Gastroesophageal sphincter (tissue), 4 donors: ENCODE results near the gene INPP5A. TPM values are rescaled to one million over a fixed set of nuclear protein-coding genes. Genes with fewer than 3 reads are reported as not detected.

ENCODE experiments used
- ATAC-seq: fragments of 150-250 bp; one replicate; pipeline ENCODE4 v1.9.1; 2016; ENCODE audit warnings: mild to moderate bottlenecking, moderate library complexity
- H3K27ac ChIP-seq, 4 donors: fragments of 200-600 bp; sonication (generic) in 3 of 4; 1 replicate in 3 of 4; 2 replicates in 1 of 4; pipeline ENCODE4 v1.5.1; 2016 to 2019
- H3K27me3 ChIP-seq: fragments of 200-600 bp; sonication (generic); one replicate; pipeline ENCODE4 v1.5.1; 2019
- H3K36me3 ChIP-seq, 2 donors: fragments of 200-600 bp; sonication (generic); one replicate each; pipeline ENCODE4 v1.5.1; 2019; ENCODE audit warnings: control low read depth in 1 of 2
- H3K4me1 ChIP-seq, 3 donors: fragments of 200-600 bp; sonication (generic); 1 replicate in 2 of 3; 2 replicates in 1 of 3; pipeline ENCODE4 v1.5.1; 2016 to 2019; ENCODE audit warnings: control low read depth in 2 of 3
- H3K4me3 ChIP-seq, 2 donors: fragments of 200-600 bp; sonication (generic); one replicate each; pipeline ENCODE4 v1.5.1; 2019; ENCODE audit warnings: mild to moderate bottlenecking in 1 of 2, moderate library complexity in 1 of 2
- H3K9me3 ChIP-seq, 3 donors: fragments of 200-600 bp; sonication (generic); one replicate each; pipeline ENCODE4 v1.5.1; 2017 to 2019; ENCODE audit warnings: control low read depth in 2 of 3
- EP300 ChIP-seq: sonication (generic); formaldehyde crosslinking; IDR thresholded peaks from one replicate; pipeline ENCODE4 v1.6.1; 2017; ENCODE audit warnings: antibody characterized with exemption, mild to moderate bottlenecking
- POLR2A ChIP-seq, 2 donors: fragments of 450-650 bp; IDR thresholded peaks; one replicate each; pipeline ENCODE4 v1.6.1; 2017; ENCODE audit warnings: antibody characterized with exemption in 2 of 2, mild to moderate bottlenecking in 2 of 2, moderate library complexity in 1 of 2
- POLR2AphosphoS5 ChIP-seq: sonication (generic); formaldehyde crosslinking; IDR thresholded peaks from one replicate; pipeline ENCODE4 v1.6.1; 2017; ENCODE audit warnings: antibody characterized with exemption
- WGBS, 2 donors: methylation state at CpG; one replicate each; pipeline ENCODE4 v1.1.5; 2018; ENCODE audit warnings: low coverage in 1 of 2; 5-methylcytosine and 5-hydroxymethylcytosine counted together
- total RNA-seq, 4 donors: library from RNA; depleted of rRNA; stranded (reverse); fragments of >200 nt; gene quantifications; one replicate each; pipeline ENCODE4 v1.1.0, GENCODE V29; 2016
- TF ChIP-seq, protein P1 (sequence below), 4 experiments: fragments of 200-600 bp in 2 of 4; fragments of 450-650 bp in 2 of 4; sonication (generic) in 1 of 4; IDR thresholded peaks; one replicate each; pipeline ENCODE4 v1.5.1; 2017 to 2019; ENCODE audit warnings: antibody characterized with exemption in 4 of 4, mild to moderate bottlenecking in 2 of 4, moderate library complexity in 2 of 4

Gene INPP5A
- total RNA-seq, 4 donors from 2014 or later, result 111 to 288 (median 215) TPM

DNA sequence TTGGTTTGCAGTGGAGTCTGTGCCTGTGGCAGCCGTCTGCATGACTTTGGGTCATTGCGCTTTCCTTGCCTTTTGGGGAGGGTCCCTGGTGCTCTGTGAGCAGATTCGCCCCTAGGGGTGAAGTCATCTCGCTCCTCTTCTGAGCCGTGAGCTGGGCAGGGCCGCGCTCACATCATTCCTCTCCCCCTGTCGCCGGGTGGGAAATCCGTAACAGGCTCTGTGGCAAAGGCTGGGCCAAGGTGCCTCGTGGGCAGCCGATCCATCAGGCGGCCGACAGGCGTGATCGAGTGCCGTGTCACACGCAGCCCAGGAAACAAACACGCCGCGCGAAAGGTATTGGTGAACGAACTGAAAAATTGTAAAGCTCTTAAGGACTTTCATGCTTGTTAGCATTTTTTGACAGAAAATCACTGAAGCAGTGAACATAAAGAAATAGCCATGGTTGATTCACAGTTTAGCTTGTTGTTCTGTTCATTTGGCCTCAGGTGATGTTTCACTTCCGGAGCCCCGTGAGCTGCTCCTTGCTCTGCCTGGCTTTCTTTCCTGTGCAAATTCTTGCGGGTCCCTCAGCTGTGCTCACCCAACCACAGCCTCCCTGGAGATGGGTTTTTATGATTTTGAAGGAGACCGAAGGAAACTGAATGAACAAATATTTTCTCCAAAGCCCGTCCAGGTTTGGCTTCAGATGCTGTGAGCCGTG, 126.2 kb downstream of the INPP5A start:
- Histone ChIP-seq H3K36me3 (peaks cover 0 to 32% of the 10 kb centered on the region in 2 donors), H3K27ac (no peak overlapping the region), H3K9me3 (no peaks in the 10 kb centered on the region), H3K4me3 (no peak overlapping the region), H3K27me3 (no peaks in the 10 kb centered on the region), H3K4me1 (peaks cover 0 to 54% (median 0%) of the 10 kb centered on the region in 3 donors)
- 89 to 95% methylated on average over 8 to 11 of the region's 29 CpGs for WGBS, 2 donors
- ATAC-seq, result no peak
- TF ChIP-seq EP300 (no peak), POLR2AphosphoS5 (no peak), POLR2A (IDR thresholded peaks at IDR 0.05) (no peak)
- TF ChIP-seq, protein P1, sequence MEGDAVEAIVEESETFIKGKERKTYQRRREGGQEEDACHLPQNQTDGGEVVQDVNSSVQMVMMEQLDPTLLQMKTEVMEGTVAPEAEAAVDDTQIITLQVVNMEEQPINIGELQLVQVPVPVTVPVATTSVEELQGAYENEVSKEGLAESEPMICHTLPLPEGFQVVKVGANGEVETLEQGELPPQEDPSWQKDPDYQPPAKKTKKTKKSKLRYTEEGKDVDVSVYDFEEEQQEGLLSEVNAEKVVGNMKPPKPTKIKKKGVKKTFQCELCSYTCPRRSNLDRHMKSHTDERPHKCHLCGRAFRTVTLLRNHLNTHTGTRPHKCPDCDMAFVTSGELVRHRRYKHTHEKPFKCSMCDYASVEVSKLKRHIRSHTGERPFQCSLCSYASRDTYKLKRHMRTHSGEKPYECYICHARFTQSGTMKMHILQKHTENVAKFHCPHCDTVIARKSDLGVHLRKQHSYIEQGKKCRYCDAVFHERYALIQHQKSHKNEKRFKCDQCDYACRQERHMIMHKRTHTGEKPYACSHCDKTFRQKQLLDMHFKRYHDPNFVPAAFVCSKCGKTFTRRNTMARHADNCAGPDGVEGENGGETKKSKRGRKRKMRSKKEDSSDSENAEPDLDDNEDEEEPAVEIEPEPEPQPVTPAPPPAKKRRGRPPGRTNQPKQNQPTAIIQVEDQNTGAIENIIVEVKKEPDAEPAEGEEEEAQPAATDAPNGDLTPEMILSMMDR (IDR thresholded peaks at IDR 0.05), result no peak

GRCh38 chr10:132664407-132664806, 126.8 kb downstream of the INPP5A start:
- WGBS, 2 donors, result 60 to 92% methylated on average over 2 to 4 of the region's 6 CpGs
- Histone ChIP-seq H3K36me3 (peaks cover 0 to 26% of the 10 kb centered on the region in 2 donors), H3K9me3 (no peaks in the 10 kb centered on the region), H3K27me3 (no peaks in the 10 kb centered on the region), H3K4me3 (no peak overlapping the region), H3K4me1 (peaks cover 0 to 51% (median 0%) of the 10 kb centered on the region in 3 donors), H3K27ac (no peak overlapping the region)
- TF ChIP-seq, protein P1 (IDR thresholded peaks at IDR 0.05), result no peak
- TF ChIP-seq EP300 (no peak), POLR2A (IDR thresholded peaks at IDR 0.05) (no peak), POLR2AphosphoS5 (no peak)
- ATAC-seq, result no peak

GRCh38 chr10:132664883-132665282, 127.3 kb downstream of the INPP5A start:
- no peak overlapping the region for H3K27ac ChIP-seq
- no peaks in the 10 kb centered on the region for H3K27me3 ChIP-seq
- no peak for ATAC-seq
- 95 to 100% methylated on average over 3 to 6 of the region's 16 CpGs for WGBS, 2 donors
- H3K4me3 ChIP-seq, result no peak overlapping the region
- H3K4me1 ChIP-seq, result peaks cover 0 to 46% (median 0%) of the 10 kb centered on the region in 3 donors
- H3K9me3 ChIP-seq, result no peaks in the 10 kb centered on the region
- TF ChIP-seq POLR2AphosphoS5 (no peak), POLR2A (IDR thresholded peaks at IDR 0.05) (no peak), EP300 (no peak)
- TF ChIP-seq, protein P1 (IDR thresholded peaks at IDR 0.05), result no peak
- H3K36me3 ChIP-seq, result peaks cover 0 to 21% of the 10 kb centered on the region in 2 donors

GRCh38 chr10:132665946-132666704, 128.5 kb downstream of the INPP5A start:
- no peak overlapping the region for H3K27ac ChIP-seq
- no peak for ATAC-seq
- no peaks in the 10 kb centered on the region for H3K27me3 ChIP-seq
- no peak for TF ChIP-seq EP300
- TF ChIP-seq POLR2AphosphoS5, result no peak
- TF ChIP-seq POLR2A (IDR thresholded peaks at IDR 0.05), result no peak
- TF ChIP-seq, protein P1 (IDR thresholded peaks at IDR 0.05), result no peak
- peaks cover 0 to 46% (median 0%) of the 10 kb centered on the region in 3 donors for H3K4me1 ChIP-seq
- H3K9me3 ChIP-seq, result no peaks in the 10 kb centered on the region
- no peak overlapping the region for H3K4me3 ChIP-seq
- H3K36me3 ChIP-seq, result peaks cover 0 to 10% of the 10 kb centered on the region in 2 donors
- WGBS, 2 donors, result 61 to 83% methylated on average over 5 to 15 of the region's 15 CpGs
